HG03039 (cell line): ENCODE results near the gene TIMM13.
"Not testable (repeated sequence)": the region's sequence is repeated elsewhere in the genome, so short reads cannot be mapped to it uniquely, and the experiment has no call there.

Experiments used
- ATAC-seq: cut with Tn5 transposase; IDR thresholded peaks from one replicate; pipeline ENCODE4 v1.9.1; 2021; ENCODE audit warnings: mild to moderate bottlenecking, moderate library complexity; ENCODE audit not compliant: unreplicated experiment

TIMM13 gene

DNA sequence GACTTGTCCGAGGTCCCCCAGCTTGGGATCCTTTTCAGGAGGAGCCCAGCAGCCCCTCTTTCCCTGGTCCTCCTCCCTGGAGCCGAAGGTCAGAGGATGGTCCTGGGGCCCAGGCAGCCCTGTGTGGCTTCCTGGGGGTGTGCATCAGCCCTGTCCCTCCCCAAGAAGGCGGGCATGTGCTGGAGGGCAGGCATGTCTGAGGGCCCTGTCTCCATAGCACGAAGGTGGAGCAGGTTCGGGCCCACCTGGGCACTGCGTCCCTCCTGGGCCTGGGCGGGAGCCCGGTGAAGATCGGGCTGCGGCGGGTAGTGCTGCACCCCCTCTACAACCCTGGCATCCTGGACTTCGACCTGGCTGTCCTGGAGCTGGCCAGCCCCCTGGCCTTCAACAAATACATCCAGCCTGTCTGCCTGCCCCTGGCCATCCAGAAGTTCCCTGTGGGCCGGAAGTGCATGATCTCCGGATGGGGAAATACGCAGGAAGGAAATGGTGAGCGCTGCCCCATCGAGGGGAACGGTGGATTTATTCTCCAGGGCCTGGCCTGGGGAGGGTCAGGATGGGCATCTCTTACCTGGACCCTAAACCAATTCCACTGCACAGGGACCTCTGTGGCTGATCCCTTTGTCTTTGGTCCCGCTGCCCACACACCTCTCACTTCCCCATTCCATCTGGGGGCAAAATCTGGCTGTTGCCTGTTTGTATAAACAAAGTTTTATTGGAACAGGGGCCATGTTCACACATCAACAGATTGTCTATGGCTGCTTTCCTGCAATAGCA, 10.9 kb downstream of the TIMM13 start:
- ATAC-seq = no peak

DNA sequence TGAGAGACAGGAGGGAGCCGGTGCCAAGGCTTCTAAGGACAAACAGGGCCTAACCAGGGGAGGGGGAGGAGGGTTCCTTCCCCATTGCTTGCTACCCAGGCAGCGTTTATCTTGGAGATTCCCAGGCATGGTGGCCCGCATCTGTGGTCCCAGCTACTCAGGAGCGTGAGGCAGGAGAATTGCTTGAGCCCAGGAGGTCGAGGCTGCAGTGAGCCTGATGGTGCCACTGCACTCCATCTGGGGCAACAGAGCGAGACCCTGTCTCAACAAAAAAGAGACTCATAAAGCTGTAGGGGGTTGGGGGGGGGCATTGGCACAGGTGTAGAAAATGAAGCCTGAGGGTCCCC, 11.4 kb downstream of the TIMM13 start:
- no peak for ATAC-seq

DNA sequence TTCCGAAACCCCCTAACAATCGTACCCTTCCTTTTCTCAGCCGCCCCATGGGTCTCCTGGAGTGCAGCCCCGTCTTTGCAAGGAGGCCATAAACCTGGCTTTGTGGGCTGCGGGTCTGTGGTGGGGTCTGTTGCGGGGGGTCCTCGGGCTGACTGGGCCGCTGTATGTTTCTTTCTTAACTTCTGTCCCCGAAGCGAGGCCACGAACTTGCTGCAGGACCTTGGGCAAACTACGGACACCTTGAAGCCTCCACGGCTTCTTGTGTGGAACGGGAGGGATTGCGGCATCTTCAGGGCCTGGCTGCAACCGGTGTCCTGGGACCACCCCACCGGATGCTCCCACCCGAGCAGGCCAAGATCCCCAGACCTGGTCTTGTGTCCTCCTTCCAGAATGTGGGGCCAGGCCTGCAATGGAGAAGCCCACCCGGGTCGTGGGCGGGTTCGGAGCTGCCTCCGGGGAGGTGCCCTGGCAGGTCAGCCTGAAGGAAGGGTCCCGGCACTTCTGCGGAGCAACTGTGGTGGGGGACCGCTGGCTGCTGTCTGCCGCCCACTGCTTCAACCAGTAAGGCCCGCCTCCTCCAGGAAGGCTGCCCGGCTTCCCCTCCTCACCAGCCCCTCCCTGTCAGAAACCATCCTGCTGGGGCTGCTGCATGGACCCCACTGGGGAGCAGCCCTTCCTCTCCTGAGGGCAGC, 12.0 kb downstream of the TIMM13 start:
- no peak for ATAC-seq

DNA sequence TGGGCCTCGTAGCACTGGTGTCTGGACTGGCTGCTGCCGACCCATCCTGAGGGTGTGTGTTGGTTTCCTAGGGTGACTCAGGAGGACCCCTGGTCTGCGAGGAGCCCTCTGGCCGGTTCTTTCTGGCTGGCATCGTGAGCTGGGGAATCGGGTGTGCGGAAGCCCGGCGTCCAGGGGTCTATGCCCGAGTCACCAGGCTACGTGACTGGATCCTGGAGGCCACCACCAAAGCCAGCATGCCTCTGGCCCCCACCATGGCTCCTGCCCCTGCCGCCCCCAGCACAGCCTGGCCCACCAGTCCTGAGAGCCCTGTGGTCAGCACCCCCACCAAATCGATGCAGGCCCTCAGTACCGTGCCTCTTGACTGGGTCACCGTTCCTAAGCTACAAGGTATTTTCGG, 13.8 kb downstream of the TIMM13 start:
- ATAC-seq = no peak

DNA sequence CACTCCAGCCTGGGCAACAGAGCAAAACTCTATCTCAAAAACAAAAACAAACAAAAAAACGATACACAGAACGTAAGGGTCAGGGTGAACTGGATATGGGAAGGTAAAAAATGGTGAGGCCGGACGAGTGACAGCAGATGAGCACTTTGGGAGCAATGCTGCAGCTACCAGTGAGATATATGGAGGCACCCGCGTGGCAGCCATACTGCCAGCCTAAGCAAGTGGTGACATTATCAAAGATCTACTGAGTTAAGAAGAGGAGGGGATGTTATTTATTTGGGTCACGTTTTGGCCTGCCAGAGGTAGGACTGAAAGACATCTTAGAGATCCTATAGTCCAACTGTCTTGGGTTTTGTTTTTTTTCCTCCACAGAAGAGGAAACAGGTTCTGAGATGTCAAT, 14.2 kb downstream of the TIMM13 start:
- ATAC-seq = no peak

DNA sequence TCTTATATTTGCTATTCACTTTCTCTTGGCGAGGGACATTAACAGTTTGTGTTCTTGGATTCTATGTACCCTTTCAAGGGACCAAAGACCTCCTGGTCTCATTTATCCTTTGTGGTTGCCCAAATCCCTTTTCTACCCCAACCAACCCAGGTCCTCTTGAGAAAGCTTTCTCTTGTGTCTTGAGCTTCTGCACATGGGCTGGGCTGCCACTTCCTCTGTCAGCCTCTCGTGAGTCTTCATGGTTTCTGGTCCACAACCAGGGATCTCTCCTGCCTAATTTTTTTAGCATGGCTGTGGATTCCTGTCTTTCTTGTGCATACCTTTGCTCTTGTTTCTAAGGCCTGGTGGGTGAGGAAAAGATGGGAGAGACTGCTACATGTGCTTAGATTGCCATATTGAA, 14.9 kb downstream of the TIMM13 start:
- ATAC-seq = no peak

DNA sequence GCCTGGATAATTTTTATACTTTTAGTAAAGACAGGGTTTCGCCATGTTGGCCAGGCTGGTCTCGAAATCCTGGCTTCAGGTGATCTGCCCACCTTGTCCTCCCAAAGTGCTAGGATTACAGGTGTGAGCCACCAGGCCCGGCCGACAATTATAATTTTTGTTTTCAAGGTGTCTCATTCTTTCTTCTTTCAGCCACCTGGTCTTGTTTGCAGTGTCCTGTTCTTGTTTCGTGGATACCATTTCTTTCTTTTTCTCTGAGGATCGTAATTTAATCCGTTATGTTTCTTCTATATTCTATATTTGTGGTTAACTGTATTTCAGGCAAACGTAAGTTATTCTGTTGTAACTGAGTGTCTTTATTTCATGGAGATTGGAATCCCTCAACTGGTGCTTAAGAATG, 15.7 kb downstream of the TIMM13 start:
- ATAC-seq = no peak

DNA sequence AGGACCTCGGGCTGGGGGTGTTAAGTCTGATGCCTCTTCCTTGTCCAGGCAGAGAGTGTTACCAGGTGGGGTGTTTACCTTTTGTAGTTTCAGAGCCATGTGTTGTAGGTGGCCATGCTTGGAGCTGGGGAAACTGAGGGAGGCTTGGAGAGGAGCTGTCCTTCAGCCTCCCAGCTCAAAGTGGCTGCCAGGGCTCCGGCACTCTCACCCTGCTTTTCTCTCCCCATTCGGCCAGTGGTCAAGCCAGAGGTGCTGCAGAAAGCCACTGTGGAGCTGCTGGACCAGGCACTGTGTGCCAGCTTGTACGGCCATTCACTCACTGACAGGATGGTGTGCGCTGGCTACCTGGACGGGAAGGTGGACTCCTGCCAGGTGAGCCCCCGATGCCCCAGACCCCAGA, 17.4 kb downstream of the TIMM13 start:
- no peak for ATAC-seq

DNA sequence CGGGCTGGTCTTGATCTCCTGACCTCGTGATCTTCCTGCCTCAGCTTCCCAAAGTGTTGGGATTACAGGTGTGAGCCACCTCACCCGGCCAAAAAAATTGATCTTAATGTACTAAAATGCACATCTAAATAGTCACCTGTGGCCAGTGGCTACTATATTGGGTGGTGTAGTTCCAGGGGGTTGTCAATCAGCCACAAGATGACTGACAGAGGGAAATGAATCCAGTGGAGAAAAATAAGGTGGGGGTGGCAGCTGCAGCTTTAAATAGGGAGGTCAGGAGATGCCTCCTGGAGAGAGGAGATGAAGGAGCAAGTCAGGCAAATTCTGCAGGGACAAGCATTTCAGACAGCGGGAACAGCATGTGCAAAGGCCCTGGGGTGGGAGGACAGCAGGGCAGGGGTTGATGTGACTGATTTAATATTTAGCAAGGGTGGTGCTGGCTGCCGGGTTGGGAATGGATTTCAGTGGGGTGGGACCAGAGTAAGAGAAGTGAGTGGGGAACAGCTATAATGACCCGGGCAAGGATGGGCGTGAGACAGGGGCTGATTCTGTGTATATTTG, 18.0 kb downstream of the TIMM13 start:
- ATAC-seq = no peak

DNA sequence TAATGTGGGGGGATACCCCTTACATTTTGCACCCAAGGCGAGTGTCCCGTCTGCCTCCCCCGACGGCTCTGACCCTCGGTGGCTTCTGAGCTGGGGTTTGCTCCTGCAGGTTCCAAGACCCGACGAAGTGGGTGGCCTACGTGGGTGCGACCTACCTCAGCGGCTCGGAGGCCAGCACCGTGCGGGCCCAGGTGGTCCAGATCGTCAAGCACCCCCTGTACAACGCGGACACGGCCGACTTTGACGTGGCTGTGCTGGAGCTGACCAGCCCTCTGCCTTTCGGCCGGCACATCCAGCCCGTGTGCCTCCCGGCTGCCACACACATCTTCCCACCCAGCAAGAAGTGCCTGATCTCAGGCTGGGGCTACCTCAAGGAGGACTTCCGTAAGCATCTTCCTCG, 19.1 kb downstream of the TIMM13 start:
- ATAC-seq = no peak

DNA sequence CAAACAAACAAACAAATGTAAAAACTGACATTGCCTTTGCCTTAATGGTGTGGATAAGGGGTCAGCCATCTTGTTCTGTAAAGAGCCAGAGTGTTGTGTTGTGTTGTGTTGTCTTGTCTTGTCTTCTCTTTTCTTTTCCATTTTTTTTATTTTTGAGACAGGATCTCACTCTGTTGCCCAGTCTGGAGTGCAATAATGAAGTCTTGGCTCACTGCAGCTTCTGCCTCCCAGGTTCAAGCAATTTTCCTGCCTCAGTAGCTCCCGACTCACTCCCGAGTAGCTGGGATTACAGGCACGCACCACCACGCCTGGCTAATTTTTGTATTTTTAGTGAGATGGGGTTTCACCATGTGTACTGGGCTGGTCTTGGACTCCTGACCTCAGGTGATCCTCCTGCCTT, 27.8 kb downstream of the TIMM13 start:
- ATAC-seq = no peak

DNA sequence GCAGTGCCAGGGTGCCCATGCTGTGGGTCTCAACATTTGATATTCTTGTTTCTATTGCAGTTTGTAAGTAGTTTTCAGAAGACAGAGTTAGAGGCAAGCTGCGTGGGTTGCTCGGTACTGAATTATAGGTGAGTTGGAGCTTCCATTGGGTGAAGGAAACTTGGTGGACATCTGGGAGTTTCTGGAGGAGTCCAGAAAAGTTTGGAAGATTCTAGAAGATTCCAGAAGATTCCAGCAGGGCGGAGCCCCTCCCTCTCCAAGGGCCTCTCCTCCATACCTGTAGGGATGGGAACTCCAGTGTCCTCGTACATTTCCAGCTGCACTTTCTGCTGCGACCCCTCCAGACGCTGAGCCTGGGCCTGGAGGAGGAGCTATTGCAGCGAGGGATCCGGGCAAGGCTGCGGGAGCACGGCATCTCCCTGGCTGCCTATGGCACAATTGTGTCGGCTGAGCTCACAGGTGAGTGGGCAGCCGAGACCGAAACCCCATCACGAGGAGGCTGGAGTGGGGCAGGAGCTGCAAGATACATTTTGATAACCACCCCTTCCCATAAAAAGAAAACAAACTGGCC, 28.6 kb downstream of the TIMM13 start:
- no peak for ATAC-seq

DNA sequence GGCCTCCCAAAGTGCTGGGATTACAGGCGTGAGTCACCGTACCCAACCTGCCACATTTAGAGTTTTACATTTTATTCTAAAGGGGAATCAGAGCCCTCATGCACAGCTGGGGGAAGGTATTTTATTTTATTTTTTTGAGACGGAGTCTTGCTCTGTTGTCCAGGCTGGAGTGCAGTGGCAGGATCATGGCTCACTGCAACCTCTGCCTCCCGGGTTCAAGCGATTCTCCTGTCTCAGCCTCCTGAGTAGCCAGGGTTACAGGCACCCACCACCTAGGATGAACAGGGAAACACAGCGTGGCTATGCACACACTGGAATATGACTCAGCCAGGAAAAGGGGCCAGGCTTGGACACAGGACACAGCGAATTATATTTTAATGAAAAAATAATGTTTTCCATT, 30.2 kb downstream of the TIMM13 start:
- ATAC-seq = not testable (repeated sequence)

DNA sequence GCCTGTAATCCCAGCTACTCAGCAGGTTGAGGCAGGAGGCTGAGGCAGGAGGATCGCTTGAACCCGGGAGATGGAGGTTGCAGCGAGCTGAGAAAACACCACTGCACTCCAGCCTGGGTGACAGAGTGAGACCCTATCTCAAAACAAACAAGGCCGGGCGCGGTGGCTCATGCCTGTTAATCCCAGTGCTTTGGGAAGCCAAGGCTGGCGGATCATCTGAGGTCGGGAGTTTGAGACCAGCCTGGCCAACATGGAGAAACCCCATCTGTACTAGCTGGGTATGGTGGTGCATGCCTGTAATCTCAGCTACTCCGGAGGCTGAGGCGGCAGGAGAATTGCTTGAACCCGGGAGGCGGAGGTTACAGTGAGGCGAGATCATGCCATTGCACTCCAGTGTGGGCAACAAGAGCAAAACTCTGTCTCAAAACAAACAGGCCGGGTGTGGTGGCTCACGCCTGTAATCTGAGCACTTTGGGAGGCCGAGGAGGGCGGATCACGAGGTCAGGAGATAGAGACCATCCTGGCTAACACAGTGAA, 32.0 kb downstream of the TIMM13 start:
- ATAC-seq = not testable (repeated sequence)

DNA sequence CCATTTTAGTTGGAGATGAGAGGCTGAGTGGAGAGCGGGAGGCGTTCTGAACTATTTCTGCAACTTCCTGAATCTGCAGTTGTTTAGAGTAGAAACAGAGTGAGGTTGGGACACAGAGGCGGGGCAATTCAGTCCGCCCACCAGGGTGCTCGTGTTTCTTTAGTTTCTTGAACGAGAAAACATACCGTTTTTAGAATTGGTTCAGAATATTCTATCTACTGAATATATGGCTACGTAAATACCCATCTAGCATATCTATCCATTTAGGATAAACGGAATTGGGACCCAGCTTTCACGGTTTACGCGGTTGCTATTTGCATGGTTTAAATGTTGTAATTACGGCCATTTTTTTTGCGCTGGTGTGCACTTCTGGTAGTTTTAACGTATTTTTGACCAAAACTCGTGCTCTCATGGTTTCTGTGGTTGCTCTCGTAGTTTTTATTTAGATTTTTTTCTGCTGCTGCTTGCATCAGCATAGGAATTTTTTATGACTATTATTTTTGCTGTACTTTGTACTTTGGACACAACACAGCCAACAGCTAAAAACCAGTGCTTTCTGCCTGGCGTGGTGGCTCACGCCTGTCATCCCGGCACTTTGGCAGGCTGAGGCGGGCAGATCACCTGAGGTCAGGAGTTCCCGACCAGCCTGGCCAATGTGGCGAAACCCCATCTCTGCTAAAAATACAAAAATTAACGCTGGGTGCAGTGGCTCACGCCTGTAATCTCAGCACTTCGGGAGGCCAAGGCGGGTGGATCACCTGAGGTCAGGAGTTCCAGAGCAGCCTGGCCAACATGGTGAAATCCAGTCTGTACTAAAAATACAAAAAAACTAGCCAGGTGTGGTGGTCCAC, 32.7 kb downstream of the TIMM13 start:
- ATAC-seq = no peak

DNA sequence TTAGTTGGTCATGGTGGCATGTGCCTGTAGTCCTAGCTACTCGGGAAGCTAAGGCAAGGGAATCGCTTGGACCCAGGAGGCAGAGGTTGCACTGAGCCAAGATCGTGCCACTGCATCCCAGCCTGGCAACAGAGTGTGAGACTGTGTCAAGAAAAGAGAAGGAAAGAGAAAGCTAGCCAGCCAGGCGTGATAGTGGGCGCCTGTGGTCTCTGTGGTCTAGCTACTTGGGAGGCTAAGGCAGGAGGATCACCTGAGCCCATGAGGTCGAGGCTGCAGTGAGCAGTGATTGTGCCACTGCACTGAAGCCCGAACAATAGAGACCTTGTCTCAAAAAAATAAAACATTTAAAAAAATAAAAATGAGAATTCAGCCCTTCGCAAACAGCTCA, 33.3 kb downstream of the TIMM13 start:
- ATAC-seq = no peak

DNA sequence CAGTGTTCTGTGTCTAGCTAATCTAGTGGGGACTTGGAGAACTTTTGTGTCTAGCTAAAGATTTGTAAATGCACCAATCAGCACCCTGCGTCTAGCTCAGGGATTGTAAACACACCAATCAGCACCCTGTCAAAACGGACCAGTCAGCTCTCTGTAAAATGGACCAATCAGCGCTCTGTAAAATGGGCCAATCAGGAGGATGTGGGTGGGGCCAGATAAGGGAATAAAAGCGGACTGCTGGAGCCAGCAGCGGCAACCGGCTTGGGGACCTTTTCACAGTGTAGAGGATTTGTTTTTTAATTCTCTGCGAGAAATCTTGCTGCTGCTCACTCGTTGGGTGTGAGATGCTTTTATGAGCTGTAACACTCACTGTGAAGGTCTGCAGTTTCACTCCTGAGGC, 34.5 kb downstream of the TIMM13 start:
- ATAC-seq = not testable (repeated sequence)

DNA sequence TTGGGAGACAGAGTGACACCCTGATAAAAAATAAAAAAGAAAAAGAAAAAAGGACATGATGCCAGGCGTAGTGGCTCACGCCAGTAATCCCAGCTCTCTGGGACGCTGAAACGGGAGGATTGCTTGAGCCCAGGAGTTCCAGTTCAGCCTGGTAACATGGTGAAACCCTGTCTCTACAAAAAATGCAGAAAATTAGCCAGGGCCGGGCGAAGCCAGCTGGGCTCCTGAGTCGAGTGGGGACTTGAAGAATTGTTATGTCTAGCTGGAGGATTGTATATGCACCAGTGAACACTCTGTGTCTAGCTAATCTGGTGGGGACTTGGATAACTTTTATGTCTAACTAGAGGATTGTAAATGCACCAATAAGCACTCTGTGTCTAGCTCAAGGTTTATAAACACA, 35.0 kb downstream of the TIMM13 start:
- no peak for ATAC-seq

DNA sequence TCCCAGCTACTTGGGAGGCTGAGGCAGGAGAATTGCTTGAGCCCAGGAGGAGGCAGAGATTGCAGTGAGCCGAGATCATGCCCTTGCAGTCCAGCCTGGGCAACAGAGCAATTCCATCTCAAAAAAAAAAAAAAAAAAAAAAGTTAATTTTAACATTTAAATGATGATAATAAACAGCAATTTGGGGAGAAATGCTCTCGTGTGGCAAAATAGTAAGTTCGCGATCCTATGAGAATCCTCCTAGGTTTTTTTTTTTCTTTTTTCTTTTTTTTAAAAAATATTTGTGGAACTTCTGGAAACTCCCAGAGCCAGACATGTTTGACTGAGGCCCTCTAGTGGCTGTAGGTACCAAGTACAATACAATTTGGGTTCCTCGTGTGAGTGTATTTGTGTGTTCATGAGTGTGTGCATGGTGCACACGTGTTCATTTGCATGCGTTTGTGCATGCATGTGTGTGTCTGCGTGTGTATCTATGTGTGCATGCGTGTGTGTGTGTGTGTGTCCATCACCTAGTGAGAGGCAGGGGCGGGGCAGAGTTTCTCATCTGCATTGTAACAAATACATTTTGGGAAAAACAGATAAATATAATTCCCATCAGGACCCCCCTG, 36.2 kb downstream of the TIMM13 start:
- no peak for ATAC-seq

DNA sequence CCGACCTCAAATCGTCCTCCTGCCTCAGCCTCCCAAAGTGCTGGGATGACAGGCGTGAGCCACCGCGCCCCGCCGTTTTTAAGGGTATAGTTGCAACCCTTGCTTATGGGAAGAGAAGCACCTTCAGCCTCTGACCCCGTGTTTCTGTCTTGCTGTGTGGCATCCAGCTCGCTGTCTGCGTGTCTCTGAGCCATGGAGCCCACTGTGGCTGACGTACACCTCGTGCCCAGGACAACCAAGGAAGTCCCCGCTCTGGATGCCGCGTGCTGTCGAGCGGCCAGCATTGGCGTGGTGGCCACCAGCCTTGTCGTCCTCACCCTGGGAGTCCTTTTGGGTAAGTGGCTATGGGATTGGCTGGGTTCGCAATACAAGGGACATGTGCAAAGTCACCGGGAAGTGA, 37.8 kb downstream of the TIMM13 start:
- ATAC-seq = no peak
